Inferior parietal cortex (tissue), 1 donor: ENCODE data around the gene C6.
"Not testable (repeated sequence)": the region's sequence is repeated elsewhere in the genome, so short reads cannot be mapped to it uniquely, and the experiment has no call there.

Experiments used
- DNase-seq: peaks from one replicate; pipeline ENCODE4 v3.0.0-alpha.2; 2016; ENCODE audit errors: extremely low spot score

The C6 gene

DNA sequence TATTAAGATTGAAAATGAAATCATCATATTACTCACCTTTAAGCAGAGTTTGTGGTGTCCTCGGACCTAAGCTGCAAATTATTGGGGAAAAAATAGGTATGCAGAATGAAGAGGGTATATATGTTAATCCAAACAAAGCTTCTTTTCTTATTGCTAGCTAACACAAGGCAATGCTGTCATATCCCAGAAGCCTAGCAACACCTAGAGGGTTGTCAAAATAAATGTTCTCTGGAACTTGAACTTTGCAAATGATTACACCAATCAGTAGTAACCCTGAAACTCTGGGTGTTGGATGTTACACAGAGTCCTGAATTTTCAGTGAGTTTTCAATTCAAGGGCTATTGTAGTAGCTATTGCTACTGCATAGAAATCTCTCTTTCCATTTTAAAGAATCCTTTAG, at the start of gene C6:
Gene C6, minus strand, starts transcription at position 193 of the 400 bp plus-strand sequence. CDS start 10,302 bp downstream, outside the sequence.
- no peak for DNase-seq

DNA sequence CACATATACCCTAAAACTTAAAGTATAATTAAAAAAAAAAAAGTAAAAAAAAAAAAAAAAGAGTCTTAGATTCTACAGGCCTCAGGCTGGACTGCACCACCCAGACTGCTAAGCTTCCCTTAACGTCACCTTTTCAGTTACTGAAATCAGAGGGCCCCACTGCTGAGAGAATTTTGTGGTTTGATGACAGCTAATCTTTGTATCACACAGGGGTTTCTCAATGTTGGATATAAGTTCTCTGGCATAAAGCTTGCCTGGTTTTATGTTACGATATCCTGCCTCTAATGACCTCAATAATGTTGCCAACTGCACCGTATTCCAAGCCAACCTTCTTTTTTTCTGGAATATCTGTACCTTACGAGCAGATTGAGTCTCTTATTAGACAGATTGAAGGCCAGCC, 43.1 kb upstream of the C6 start:
- DNase-seq: no peak

DNA sequence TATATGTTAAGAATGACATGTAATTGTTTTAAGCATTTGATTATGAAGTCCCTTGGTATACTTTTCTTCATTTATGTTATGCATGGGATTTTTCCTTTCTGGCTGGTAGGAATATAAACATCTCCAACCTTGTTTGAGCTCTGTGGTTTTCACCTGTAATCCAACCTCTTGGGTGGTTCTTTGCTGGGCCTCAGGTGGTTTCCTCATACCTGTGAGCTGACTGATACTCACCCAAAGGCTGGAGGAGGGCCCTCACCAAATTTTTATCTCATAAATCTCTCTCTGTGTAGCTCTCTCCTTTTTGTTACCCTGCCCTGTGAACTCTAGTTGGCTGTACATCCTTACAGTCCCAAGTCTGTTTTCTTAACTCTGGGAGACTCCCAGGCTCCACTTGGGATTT, 39.8 kb upstream of the C6 start:
- DNase-seq: no peak

DNA sequence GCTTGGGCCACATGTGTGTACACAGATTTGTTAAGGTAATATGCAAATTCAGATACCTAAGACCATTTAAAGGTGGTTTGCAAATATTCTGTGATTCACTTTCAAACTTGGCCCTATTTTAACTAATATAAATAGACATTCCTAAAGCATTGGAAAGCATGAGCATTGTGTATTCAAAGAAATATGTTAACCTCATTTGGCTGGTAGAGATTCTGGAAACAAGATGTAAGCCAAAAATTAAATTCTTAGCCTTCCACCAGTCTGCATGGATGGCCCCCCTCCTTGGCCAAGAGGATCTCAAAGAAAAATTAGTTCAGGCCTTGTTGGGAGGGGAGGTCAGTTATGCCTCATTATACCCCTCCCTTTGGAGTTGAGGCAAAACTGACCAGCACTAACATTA, 38.7 kb upstream of the C6 start:
- DNase-seq: no peak

DNA sequence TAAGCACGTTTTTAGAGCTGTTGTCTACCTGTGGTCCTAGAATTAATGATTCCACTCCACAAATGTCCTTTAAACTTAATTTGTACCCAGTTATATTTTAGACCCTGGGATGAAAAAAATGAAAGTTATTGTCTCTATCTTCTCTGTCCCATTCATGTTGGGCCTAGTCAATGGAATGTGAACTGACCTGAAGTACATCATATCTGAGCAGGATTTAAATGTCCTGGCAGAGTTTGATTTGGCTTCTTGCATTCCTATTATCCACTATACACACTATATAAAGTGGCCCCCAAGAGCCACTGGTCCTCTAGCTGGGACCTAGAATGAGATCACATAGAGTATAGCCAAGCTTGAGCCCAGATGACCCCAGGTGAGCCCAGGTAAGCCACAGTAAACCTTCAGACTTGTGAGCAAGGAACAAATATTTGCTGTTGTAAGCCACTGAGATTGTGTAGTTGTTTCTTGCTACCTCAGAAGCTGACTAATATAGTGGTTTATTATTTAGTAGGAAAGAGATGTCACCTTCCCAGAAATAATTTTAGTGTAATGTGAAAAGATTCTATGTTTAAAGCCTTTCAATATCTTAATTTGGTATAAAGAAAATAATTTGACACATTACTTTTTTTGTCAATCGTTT, 37.1 kb upstream of the C6 start:
- DNase-seq: no peak

DNA sequence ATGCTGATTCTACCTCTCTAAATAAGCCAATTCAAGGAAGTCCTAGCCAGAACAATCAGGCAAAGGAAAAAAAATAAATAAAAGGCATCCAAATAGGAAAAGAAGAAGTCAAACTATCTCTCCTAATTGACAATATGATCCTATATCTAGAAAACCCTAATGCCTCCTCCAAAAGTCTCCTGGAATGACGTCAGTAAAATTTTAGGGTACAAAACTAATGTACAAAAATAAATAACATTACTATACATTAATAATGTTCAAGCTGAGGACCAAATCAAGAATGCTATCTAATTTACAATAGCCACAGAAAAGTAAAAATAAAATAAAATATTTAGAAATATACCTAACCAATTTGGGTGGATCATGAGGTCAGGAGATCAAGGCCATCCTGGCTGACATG, 33.8 kb upstream of the C6 start:
- DNase-seq: no peak

DNA sequence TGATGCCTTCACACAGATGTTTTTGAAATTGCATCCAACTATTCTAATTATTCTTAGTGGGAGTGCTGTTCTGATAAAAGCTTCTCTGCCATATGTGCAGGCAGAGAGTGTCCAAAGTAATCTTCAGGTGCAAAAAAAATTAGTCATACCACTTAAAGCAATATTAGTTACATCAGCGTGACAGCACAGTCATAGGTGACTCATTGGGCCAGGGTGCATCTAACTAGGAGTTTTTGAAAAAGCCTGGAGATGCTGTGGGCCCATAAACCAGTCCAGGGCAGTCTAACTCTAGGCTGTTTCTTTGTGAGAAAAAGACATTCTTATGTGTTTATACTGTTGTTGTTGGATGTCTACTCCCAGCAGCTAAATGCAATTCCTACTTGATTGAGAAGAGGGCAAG, 33.0 kb upstream of the C6 start:
- DNase-seq: no peak

DNA sequence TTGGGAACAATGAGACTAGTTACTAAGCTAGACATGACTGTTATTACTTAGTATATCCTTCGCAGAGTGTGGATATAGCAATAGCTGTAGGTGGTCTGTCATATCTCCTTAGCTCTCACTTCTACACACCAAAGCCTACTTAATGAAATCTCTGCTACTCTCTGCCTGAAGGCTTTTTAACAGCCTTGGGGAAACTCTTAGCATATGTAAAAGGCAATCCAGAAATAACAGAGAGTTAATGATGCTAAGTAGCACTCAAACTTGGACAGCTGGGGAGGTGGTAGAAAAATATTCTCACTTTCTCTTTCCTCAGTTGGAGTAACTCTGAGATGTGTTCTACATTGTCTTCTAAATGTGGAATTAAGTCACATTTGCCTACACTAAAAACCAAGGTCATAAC, 30.2 kb upstream of the C6 start:
- DNase-seq: no peak

DNA sequence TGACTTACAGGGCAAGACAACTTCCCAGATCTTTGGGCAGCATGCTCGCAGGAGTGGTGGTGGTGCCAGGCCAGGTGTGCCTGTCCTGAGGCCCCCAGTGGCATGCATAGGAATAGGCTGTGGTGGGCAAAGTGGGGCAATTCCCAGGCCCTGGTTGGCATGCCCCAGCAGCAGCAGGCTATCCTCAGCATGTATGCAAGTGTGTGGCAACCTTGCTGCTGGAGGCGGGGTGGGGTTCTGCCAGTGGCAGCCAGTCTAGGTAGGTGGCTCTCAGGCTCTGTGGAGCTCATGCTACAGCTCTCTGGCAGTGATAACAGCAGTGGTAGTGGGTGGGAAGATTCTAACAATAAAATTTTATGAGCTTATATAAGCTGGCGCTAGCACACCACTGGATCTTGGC, 27.7 kb upstream of the C6 start:
- DNase-seq: no peak

DNA sequence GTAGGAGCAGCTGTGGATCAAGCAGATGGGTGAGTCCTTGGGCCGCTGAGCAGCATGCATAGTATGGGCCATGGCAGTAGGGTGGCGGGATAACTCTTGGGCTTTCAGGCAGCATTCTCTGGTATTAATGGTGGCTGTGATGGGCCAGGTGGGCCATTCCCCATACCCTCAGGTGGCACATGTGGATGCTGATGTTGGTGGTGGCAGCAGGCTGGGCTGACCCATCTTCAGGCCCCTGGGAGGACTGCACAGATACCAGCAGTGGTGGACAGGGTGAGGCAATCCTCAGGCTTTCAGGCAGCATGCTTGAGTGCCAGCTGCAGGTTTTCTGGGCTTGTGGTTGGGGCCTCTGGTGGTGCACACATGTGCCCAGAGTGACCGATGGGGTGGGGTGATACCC, 27.1 kb upstream of the C6 start:
- DNase-seq: no peak

DNA sequence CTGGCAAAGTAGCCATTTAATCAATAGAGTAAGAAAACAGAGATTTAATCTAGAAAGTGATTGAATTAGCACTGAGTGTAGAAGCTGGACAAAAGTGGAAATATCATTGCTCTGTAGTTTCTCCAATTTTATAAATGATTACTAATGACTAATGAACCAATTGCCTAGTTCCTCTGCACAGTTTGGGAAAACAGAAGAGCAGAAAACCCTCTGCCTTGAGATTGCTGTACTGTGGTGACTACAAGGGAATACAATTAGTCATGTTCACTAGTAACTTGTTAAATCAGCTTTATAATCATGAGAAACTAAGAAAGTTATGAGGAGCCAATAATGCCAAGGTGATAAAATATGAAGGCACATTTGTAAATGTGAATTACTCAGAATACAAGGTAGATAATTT, 21.1 kb upstream of the C6 start:
- no peak for DNase-seq

DNA sequence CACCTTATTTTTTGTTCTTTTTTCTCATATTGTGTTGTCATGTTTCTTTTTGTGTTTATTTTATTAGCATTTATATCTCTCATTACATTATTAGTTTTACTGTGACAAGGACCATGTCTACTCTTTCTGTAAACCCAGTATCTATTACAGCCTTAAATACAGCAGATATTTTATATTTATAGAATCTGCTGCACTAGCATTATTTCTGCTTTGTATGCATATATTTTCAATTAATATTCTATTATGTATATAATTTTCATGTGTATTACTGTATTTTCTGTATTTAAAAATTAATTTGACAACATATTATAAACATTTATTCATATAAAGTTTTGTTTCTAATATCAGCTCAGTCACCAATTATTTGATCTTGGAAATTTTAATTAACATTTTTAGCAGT, 19.5 kb upstream of the C6 start:
- DNase-seq: no peak

DNA sequence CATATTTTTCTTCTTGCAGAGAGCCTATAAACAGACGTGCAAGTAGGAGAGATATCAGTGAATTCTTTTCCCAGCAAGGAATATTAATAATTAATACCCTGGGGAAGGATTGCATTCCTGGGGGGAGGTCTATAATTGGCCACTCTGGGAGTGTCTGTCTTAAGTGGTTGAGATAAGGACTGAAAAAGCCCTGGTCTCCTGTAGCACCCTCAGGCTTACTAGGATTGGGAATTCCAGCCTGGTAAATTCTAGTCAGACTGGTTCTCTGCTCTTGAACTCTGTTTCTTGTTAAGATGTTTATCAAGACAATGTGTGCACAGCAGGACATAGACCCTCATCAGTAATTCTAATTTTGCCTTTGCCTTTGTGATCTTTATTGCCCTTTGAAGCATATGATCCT, 16.9 kb upstream of the C6 start:
- DNase-seq: not testable (repeated sequence)

DNA sequence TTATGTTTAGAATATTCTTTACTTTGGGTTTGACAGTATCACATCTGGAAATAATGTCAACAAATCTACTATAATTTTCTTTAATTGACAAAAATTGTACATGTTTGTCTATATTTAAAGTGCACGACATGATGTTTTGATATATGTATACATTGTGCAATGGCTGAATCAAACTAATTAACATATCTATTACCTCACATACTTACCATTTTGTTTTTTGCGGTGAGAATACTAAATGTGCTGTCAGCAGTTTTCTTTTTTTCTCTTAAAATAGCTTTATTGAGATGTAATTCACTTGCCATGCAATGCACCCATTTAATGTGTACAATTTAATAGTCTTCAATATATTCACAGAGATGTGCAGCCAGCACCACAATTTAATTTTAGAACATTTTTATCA, 10.6 kb upstream of the C6 start:
- no peak for DNase-seq

DNA sequence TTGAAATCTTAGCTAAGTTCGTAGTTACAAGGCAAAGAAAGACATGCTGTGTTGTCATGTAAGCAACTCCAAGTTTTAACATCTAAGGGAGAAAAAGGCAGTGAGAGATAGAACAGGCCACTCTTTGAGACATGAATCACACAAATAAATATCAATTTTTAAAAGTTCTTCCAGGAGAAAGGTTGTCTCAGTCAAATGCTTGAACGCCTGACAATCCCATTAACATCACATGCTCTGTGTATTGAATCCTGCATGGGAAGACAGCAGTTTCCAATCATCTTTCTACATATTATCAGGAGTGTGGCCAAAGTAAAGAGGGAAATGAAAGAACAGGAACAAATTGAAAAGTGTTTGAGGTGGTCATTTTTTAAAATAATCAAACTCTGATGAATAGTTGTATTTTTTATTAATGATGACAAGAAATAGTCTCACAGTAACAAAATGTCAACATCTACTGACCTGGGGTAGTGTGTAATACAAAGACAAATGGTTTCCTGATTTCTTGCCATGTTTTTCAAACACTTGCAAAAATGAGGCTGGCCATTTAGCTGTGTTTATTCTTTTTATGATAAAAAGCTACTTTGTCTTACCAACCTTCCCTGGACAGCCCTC, 6.4 kb upstream of the C6 start:
- DNase-seq: no peak

DNA sequence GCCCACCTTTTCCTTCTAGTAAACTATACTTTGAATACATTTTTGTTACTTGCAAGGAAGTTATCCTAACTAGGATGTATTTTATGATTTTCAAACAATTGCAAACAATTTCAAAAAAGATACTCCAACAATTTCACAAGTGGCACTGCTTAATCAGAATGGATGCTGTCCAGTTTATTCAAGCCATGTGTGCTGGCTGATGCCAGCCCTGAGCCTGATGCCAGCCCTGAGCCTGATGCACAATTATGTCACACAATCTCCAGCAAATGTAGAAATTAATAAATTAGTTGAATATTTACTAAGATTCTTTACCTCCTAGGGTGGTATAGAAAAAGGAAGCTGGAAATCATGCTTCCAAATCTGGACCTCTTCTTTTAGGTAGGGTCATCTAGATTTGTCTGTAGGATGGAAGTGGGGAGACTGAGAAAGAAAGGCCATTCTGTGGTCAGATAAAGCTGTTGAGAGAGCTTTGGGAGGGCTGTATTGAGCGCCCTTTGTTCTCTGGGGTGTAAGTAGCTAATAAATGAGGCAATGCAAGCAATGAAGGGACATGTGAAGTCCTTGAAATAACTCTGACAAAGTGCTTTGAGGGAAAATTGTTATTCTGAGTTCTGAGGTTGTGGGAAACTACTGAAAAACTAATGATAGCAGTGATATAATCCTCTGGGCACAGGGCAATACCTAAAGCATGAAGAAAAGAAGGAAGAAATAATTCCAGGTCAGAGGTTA, 5.8 kb upstream of the C6 start:
- no peak for DNase-seq

DNA sequence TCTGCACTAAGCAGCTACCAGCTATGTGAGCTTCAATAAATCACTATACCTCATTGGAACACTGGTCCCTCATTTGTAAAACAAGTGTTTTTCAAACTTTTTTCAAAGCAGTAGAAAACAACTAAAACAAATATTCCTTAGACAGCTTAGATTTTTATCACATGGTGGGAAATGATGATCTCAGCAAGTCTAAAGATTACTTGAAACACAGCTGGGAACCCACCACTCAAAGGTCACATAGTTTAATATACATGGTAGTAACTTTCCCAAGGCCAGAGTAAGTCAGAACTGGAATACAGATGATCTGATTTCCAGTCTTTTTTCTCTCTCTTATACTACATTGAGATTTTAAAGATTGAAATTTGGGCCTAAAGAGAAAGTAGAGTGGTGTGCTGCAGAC, 850 bp upstream of the C6 start:
- no peak for DNase-seq

DNA sequence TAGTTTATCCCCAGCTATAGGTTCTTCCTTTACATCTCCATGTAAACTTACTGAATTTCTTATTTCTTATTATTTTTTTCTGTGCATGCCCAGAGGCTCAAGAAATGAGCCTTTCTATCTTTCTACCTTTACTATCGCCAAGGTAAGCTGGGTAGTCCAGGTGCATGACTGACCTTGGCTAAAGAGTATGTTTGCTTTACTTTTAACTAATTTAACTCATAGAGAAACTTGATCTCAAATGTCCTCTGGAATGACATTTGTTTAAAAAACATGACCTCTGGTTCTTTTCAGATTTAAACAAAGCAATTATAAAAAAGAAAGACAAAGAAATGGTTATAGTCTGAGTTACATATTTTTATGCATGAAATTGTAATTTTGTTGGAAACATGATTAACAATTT, 397 bp downstream of the C6 start:
- no peak for DNase-seq

DNA sequence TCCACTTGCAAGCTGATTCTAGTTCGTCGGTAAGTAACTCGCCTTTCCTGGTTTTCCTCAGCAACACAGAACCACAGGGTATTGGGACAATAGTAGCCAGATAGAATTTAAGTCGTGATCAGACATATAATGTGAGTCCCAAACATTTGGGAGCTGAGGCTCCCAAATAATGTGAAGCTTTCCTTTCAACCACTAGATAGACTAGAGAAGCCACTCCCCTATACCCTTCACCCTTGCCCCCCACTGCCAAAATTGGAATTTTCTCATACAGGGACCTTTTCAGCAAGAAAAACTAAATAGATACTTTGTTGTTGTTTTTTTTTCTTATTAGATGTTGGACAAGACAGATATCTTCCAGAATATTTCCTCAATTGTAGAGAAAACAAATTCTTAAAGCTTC, 1.9 kb downstream of the C6 start:
- no peak for DNase-seq

DNA sequence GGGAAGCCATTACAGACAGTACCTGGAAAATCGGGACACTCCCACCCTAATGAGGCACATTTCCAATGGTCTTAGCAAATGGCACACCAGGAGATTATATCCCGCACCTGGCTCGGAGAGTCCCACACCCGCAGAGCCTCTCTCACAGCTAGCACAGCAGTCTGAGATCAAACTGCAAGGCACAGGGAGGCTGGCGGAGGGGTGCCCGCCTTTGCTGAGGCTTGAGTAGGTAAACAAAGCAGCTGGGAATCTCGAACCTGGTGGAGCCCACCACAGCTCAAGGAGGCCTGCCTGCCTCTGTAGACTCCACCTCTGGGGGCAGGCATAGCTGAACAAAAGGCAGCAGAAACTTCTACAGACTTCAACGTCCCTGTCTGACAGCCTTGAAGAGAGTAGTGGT, 7.9 kb downstream of the C6 start:
- not testable (repeated sequence) for DNase-seq

DNA sequence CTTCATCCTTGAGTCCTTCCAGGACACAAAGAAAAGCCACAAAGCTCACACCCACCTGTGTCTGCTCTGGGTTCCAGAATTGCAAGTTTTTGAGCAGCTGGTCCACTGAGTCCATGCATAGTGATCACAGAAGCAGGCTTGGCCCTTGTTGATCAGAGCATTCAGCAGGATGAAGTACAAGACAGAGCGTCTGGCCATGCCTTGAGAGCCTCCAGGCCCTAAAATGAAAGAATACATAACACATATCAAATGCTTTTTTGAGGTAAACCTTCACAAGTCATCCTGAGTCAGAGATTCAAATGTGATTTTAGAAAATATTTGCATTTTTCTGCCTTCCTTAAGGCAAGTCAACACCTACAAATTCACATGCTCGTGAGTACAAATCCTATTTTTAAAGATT, 10.3 kb downstream of the C6 start:
- DNase-seq: no peak

DNA sequence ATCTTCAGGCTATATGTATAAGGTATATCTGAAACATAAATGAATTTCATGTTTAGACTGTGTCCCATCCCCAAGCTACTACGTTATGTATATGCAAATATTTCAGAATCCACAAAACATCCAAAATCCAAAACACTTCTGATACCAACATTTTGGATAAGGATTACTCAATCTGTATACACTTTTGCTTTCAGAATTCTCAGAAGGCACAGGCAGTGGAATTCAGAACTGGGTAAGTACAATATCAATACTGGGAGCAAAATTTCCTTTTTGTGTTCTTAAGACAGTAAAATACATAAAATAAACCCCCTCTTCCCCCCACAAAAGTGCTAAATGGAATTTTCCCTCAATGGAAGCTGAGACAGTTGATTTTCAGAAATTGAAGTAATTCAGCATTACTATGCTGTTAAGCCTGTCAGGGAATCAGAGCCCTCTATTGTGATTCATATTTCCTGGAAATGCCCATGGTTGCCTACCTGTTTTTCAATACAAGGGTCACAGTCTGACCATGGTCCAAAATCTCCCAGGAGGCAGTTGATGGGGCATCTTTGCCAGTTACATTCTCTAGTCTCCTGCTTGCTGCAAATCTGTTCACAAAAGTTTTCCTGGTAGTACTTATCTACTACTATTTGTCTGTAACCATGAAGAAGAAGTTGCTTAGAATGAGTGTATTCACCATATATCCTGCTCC, 12.1 kb downstream of the C6 start:
- DNase-seq: no peak

DNA sequence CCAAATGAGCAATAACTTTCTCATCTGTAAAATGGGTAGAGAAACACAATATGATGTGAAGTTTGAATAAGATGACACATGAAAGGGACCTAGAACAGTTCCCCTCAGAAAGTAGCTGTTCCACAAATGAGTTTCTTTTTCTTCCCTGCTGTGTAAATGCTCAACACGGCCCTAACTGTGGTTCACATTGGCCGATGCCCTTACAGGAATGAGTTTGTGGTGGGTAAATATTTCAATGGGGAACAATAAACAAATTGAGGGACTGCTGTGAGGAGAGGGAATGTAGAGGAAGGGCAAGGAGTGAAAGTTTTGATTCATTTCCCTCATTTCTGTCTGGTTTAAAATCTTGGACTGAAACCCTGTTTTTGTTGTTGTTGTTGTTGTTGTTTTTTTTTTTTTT, 12.8 kb downstream of the C6 start:
- DNase-seq: no peak
